ENCODE data around the gene CASP3.

Gene CASP3

GRCh38 chr4:184649026-184649970 is at the start of gene CASP3, which contains the start of gene PRIMPOL:
Gene CASP3, minus strand, starts transcription at chr4:184649447. Its CDS starts 10,994 bp downstream, at chr4:184638453.
Gene PRIMPOL, plus strand, starts transcription at chr4:184649738. Its CDS starts 7,403 bp downstream, at chr4:184657141.
- H3K4me3 ChIP-seq (ENCODE audit: low read depth, low read length) = peak within 1 kb of the TSS; percentile 91
- peak; percentile 40; the same call in 1 of the 2 replicates for TF ChIP-seq CTCF (IDR thresholded peaks at IDR 0.05; ENCODE audit: borderline replicate concordance, insufficient read depth, low read depth, low read length)

GRCh38 chr4:184697956-184698355 is 48.7 kb upstream of the CASP3 start:
- TF ChIP-seq CTCF (IDR thresholded peaks at IDR 0.05; ENCODE audit: borderline replicate concordance, insufficient read depth, low read depth, low read length) = no peak
- no peak overlapping the region for H3K4me3 ChIP-seq (ENCODE audit: low read depth, low read length)

DNA sequence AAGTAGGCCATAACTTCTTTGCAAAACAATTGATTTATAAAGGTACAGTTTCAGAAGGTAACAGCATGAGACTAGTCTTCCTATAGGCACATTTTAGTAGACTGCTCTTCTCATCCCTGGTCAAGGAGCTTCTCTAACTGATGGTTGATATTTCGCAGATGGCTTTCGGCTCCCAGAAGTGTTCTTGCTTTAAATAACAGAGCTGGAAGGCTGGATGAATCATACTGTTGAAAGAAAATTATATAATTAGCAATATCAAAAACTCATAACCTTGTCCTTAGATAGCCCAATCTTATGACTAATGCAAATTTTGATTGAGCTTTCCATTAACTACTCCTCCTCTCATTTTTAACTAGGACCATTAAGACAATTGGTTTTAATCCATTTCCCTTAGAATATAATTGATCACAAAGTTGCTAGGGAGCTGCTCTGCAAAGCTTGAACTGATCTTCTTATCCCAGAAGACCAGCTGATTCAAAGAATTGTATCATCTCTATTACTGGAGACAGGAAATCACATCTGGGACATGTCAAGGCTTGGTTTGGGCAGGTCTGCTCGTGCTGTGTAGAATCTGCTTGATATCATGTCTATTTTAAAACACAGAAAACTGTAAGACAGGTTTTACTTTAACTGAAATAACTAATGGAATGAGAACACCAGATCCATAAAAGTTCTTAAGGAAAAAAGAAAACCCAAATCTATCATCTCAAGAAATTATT is 46.1 kb upstream of the CASP3 start:
- TF ChIP-seq CTCF (IDR thresholded peaks at IDR 0.05; ENCODE audit: borderline replicate concordance, insufficient read depth, low read depth, low read length) = no peak
- no peak overlapping the region for H3K4me3 ChIP-seq (ENCODE audit: low read depth, low read length)

GRCh38 chr4:184694412-184694956 is 45.2 kb upstream of the CASP3 start:
- no peak overlapping the region for H3K4me3 ChIP-seq (ENCODE audit: low read depth, low read length)
- TF ChIP-seq CTCF (IDR thresholded peaks at IDR 0.05; ENCODE audit: borderline replicate concordance, insufficient read depth, low read depth, low read length) = no peak

DNA sequence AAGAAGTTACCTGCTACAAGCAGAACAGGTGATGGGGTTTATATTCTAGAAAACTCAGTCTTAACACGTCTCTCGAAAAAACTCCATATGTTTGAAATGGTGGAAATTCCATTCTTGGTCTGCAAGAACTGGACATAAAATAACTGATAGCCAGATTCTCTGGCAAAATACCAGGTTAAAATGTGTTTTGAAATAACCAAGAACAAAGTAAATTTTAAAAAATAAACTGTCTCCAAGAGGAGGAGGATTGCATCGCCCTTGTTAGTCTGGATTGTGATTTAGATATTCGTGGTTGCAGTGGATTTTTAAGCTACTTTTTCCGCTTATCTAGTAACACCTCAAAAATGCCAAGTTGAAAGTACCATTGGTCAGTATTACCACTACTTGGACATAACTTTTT is 43.8 kb upstream of the CASP3 start:
- no peak for TF ChIP-seq CTCF (IDR thresholded peaks at IDR 0.05; ENCODE audit: borderline replicate concordance, insufficient read depth, low read depth, low read length)
- no peak overlapping the region for H3K4me3 ChIP-seq (ENCODE audit: low read depth, low read length)

DNA sequence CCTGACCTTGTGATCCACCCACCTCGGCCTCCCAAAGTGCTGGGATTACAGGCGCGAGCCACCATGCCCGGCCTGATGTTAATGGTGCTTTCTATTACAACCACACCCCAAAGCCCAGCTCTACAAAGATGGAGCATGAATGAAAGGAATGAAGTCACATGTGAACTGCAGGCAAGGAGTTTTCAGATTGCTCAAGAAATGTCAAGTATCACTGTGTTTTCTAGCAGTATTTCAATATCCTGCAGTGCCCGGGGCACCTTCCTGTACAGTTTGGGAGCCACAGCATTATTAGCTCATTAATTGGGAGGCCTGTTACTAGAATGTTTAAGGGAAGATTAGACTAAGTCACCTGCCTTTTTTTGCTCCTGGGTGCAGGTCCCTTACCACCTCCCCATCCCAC is 40.4 kb upstream of the CASP3 start:
- no peak overlapping the region for H3K4me3 ChIP-seq (ENCODE audit: low read depth, low read length)
- TF ChIP-seq CTCF (IDR thresholded peaks at IDR 0.05; ENCODE audit: borderline replicate concordance, insufficient read depth, low read depth, low read length) = no peak

Measured in GM12875 (cell line).